ENCODE measurements around the gene SAMD9L.

Gene SAMD9L

DNA sequence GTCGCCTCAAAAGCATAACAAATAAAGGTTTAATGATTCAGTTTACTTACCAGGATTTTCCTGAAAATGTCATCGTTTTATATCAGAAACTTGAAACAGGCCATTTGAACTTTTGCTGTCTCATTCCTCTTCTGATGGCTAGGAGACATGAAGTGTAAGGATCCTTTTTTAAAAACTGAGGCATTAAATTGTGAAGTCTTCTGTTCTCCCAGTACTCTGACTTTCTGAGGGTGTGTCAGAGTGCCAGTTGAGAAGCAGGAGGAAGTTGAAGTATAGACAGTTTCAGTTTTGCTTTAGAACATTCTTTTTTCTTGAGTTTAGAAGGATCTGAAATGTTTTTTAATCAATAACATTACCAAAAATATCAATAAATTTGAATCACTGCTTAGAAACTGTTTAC, at the start of gene SAMD9L:
Gene SAMD9L (minus strand): TSS at position 242 of the 400 bp plus-strand sequence. CDS start 12,414 bp downstream, outside the sequence.
- no peak for DNase-seq

DNA sequence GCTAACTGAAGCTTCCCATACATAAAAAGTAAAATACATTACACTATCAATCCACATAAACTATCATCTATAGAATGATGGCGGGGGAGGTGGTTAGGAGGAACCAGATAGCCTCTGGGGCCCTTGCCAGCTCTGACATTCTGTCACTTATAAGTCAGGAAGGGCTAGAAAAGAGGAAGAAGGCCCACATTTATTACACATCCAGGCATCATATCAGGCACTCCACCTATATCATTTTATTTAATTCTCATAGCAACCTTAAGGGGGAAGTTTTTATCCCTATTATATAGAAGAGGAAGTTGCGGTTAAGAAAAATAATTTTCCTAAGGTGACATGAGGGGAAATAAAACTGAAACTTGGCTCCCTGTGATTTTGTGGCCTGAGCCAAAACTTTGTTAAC, 48.2 kb upstream of the SAMD9L start:
- DNase-seq = no peak

DNA sequence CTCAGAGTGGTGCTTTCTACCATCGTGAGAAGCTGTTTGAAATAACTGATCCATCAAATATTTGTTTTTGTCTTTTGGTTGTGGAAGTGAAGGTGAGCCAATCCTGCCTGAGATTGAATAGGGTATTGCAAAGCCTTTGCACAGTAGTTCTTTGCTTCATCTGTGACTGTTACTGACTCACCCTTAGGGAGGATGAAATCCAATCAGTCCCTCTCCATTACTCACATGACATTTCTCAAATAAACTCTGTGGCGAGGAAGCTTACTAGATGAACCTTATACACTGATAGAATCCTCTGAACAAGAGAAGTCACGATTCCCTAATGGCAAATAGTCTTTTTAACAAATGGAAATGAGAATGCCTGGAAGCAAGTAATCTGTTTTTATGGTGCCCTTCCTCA, 46.2 kb upstream of the SAMD9L start:
- DNase-seq = no peak

DNA sequence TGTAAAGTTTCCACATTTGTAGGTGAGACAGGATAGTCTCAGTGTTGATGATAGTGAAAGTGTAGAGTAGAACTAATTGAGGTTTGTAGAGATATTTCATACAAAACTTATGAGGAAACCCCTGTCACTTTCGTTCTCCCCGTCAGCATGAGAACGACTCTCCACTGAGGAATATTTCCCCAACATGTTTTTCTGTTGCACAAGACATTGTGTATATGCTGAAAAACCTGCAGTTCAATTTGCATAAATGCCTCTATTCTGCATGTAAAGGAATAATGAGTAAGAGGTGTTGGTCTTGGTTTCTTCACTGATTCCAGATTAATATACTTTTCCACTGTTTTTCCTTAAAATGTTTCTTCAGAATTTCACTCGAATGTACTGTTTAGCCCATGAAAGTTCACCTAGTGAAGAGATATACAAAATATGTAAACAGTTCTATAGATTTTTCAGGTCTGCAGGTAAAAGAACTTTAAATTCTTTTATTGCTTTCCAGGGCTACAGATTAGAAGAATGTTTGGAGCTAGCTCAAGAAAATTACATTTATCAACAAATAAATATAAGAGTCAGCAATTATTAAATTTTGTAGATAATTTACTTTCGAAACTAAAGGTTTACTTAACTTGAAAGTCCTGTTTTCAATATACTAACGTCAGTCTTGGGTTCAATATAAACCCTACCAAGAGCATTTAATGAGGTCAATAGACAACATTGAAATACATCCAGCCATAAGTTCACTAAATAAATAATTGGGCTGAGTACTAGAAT, 40.9 kb upstream of the SAMD9L start:
- no peak for DNase-seq

DNA sequence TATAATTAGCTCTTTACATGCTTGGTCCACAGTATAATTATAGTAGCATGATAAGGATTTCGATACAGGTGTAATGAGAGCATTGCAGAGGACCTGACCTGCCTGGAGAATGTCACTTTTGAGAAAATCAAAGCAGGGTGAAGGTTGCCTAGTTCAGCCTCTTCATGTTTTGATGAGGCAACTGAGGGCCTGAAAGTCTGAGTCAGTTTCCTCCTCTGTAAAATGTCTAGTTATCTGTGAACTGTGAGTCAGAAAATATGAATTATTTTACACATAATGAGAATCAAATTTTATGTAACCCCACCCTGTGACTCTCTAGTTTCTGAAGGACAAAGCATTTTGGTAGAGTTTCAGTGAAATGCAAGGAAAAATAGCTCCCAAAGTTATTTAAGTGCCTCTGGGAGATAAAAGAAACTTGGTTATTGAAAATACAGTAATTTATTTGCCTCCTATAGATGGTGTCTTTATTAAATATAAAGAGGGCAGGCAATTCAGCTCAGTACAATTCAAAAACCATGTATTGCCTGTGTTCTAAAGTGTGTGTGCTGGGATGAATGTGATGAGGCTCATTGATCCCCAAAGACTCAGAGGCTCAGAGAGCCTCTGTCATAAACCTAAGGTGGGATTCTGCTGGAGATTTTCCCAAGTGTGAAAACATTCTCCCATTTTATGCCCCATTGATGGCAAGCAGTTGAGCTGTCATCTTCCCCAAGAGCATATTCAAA, 37.3 kb upstream of the SAMD9L start:
- DNase-seq = no peak

DNA sequence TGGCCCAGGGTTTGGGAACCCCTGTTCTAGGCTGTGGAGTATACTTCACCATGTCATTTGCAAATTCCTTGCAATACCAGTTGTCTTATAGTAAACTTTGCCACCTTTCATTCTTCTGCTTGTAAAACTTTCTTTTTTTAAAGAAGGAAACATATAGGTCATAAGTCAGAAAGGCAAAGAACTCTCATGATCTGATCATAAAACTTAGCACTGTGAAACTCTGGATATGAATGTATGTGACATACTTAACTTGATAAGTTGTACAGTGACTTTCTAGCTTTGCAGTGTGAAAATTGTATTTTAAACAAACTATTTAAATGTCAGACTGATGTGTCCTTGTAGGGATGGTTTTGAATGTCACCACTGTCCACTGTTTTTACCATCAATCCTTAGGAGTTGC, 31.0 kb upstream of the SAMD9L start:
- no peak for DNase-seq

DNA sequence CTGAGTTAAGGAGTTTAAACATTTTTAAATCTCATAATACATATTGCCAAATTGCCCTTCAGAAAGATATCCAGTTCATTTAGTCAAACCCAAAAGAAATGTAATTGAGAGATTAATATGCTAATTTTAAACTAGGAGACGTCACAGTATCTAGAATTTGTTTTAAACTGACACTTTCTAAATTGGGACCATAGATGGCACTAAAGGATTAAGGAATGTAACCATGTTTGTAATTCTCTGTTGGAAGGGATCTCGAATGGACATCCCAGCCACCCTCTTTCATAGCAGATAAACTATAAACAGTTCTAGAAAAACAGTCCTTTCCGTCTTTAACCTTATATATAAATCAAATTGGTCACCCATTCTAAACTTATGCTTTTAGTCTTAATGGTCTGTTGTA, 30.0 kb upstream of the SAMD9L start:
- DNase-seq = no peak

DNA sequence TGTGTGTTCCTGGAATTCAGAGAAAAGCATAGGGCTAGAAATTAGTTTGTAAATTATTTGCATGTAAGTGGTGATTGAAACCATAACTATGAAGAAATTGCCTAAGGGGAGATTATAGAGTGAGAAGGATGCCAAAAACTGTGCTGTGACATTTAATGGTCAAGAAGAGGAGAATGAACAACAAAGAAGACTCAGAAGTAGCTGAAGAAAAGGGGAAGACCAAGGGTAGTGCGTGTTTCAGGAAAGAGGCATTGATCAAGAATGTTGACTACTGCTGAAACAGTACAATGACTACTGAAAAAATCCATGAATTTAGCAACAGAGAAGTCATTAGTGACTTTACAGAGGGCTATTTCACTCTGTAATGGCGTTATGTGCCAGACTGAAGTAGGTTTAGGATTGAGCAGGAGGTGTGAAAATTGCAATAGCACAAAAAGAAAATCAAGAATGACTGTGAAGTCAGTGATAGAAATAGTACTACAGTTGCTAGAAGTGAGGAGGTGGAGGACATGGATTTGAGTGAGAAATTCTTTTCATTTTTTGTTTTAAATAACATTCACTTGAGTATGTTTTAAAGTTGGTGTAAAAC, 28.9 kb upstream of the SAMD9L start:
- DNase-seq = no peak

DNA sequence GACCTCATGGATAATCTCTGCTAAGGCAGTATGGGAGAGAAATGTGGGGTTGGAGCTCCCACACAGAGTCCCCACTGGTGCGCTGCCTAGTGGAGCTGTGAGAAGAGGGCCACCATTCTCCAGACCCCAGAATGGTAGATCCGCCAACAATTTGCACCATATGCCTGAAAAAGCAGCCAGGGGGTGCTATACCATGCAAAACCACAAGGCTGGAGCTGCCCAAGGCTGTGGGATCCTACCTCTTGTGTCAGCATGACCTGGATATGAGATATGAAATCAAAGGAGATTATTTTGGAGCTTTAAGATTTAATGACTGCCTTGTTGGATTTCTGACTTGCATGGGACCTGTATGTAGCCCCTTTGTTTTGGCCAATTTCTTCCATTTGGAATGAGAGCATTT, 27.0 kb upstream of the SAMD9L start:
- DNase-seq = no peak

DNA sequence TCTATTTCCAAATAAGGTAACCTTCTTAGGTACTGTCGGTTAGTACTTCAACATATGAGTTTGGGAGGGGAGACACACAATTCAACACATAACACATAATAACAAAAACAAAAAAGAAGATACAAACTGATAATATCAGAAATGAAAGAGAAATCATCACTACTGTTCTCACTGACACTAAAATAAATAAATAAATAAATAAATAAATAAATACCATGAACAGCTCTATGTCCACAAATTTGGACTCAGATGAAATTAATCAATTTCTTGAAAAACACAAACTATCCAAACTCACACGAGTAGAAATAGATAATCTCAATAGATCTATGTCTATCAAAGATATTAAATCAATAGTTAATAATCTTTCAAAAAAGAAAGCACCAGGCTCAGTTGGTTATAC, 24.5 kb upstream of the SAMD9L start:
- no peak for DNase-seq

DNA sequence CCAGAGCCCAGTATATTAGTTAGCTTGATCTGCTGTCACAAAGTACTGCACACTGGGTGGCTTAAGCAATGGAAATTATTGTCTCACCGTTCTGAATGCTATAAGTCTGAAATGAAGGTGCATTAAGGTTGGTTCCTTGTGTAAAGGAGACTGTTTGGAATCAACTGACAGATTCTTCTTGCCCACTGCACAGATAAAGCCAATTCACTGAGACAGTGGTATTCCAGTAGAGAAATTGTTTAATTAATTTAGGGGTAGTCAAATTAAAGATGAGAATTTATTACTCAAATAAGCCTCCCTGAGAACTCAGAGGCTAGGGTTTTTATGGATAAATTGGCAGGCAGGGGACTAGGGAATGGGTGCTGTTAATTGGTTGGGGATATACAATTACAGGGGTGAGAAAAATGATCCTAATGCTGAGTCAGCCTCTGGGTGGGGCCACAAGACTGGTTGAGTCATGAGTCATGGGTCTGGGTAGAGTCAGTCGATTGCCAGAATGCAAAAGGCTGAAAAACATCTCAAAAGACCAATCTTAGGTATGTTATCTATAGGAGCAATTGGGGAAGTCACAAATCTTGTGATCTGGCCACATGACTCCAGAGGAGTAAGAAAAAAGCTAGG, 23.5 kb upstream of the SAMD9L start:
- DNase-seq = no peak

DNA sequence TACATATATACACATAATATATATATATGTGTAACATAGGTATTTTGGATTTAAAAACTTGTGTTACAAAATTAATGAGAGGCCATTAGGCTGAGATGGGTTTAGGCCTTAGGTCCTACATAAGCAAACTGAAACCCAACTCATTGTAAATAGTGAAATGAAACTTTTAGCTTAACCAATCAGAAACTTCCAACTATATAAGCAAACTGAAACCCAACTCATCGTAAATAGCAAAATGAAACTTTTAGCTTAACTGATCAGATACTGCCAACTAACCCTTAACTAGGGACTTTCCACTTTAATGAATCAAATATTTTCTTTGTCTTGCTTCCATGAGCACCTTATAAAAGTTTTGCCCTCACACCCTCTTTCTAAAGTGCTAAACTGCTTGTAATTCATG, 17.3 kb upstream of the SAMD9L start:
- DNase-seq = no peak

DNA sequence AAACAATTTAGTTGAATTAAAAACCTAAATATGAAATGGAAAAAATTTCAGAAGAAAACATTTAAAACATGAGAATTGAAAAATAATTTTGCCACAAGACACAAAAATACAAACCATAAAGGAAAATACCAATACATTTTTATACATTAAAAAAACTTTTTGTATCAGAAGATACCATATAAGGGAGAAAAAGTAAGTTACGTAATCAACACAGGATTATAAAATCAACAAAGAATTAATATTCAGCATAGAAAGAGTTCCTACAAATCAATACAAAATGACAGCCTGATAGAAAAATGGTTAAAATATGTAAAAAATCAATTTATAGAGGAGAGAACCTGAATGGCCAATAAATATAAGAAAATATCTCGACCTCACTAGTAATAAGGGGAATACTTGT, 16.6 kb upstream of the SAMD9L start:
- DNase-seq = no peak

DNA sequence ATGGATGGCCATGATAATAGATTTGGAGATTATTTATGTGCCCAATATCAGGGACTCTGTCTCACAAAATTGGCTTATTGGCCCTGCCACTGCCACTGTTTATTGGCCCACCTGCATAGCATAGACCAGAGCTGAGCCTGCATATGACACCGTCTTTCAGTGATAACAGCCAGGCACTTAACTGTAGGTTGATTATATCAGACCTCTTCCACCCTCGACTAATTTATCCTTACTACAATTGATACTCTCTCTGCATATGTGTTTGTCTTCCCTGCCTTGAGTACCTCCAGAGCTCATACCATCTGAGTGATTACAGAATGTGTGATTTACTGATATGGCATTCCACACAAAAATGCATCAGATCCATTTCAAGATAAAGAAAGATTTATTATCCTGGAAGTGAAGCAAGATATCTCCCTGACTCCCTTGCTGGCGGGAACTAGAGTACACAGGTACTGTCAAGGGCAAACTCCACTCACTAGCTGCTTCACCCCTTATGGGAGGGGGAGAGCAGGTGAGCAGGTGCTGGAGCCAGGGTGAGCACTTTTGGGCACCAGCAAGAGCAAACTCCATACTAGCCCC, 13.1 kb upstream of the SAMD9L start:
- no peak for DNase-seq

DNA sequence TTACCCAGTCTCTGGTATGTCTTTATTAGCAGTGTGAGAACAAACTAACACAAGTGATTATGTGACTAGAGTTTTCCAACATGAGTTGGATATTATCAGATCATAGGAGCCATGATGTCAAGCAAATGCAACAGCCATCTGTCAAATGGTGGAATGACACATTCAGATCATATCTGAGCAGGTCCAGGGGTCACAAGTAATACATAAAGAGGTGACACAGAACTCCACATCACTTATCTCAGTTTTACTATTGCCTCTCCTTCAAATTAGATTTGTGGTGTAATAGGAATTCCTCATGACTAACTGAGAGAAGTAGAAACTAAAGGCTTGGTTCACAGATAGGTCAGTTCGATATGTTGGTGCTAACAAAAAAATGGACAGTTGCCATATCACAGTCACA, 12.2 kb upstream of the SAMD9L start:
- no peak for DNase-seq

DNA sequence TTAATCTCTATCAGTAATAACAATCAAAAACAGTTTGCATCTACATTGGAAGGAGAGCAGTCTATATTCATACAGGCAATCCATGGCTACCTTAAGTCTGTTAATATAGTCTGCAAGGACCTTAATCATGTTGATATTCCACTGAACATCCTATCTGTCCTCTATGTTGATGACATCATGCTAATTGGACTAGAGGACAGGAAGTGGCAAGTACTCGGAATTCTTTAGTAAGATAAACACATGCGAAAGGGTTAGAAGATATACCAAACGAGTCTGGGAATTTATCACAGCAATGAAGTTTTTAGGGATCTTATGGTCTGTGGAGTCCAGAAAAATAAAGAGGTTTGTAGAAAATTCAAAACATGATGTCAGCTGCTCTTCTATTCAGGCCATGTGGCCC, 11.3 kb upstream of the SAMD9L start:
- no peak for DNase-seq

DNA sequence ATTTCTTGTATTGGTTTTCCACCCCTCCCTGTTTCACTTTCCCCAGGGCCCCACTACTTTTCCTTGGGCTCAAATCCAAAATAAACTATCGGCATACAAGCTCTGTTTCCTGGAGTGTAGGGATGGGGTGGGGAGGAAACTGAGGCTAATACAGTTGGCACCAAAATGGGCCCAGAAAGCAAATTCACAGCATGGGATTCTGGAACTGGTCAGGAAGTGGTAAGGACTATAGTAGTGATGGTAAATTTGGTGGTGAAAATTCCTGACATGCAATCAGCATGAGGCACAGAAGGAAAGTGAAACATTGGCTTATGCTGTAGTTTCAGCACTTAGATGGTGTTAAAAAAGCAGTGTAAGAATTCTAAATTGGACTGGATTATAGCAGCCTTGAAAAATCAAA, 8.7 kb upstream of the SAMD9L start:
- no peak for DNase-seq

DNA sequence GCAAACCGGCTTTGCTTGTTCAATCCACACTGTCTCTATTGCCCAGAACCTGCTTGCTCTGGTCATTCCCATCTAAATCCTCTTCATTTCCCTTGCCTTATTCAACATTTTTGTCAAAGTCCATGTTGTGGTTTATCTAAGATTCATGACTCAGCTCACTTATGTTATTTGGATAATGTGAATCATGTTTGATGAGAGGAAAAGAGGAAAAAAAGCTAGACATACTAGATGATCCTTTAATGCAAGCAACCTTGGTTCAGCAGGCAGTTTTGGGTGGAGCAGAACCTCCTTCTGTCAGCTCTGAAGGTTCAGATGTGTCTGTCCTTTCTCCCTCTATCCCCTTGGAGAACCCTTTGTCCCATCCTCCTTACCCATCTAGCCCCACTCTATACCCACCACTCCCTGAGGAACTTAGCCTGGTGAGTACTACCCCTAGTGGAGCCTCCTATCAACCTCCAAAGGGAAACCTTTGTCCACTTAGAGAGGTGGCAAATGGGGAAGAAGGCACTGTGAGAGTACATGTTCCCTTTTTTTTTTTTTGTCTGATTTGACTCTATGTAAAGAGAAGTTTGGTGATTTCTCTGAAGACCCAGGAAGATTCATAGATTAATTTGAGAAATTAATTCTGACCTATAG, 2.1 kb upstream of the SAMD9L start:
- DNase-seq = no peak

DNA sequence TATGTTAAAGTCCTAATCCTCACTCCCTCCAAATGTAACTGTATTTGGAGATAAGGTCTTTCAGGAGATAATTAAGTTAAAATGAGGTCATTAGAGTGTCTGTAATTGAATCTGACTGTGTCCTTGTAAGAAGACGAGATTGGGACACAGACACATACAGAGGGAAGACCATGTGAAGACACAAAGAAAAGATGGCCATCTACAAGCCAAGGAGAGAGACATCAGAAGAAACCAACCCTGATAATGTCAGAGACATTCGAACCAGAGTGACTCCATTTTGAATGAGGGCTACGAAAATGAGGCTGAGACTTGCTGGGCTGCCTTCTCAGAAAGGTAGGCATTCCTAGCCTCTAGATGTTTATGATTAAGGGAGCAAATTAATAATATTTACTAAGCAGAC, 542 bp upstream of the SAMD9L start:
- no peak for DNase-seq

DNA sequence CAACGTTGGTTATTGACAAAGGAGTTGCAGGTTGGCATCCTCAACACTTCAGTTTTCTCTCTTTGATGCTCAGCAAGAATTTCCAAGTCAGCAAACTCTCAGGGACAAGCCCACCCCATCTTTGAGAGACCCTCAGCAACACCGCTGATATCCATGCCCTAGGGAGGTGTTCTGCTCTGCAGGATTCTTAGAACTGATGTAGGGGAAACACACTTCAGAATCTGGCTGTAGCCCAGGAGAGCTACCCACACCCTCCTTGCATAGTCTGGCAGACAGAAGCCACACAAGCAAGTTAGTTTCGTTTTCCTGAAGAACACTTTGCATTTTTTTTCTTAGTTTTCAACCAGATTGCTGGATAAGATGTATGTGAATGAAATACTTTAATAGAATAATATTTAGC, 822 bp downstream of the SAMD9L start:
- peak; percentile 11 to 31 for DNase-seq

DNA sequence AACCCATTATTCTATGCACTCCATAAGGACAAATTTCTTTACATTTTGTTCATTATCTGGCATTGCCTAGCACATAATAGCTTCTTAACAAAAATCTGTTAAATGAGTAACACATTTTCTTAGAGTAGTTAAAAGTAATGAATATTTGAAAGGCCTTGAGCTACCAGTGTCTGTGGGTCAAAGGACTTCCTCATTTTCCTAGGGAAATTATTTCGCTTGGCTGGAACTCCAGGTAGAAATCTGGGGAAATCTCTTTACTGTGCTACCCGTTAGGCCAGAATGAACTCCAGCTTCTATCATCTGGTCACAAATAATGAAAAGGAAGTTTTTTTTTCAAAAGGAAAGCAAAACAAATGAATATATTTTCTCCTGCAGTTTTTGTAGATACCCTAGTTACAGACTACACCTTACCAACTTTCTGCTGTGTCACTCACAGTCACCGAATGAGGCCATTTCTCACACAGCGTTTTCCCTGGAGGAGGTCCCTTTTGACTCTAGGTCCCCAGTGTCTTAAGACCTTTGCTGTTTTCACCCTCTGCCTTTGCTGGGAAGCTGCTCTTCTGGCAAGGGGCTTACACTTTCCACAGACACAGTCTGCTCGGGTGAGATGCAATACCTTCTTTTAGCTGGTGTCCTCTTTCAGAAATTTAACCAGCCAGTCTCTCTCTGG, 1.6 kb downstream of the SAMD9L start:
- DNase-seq = no peak

DNA sequence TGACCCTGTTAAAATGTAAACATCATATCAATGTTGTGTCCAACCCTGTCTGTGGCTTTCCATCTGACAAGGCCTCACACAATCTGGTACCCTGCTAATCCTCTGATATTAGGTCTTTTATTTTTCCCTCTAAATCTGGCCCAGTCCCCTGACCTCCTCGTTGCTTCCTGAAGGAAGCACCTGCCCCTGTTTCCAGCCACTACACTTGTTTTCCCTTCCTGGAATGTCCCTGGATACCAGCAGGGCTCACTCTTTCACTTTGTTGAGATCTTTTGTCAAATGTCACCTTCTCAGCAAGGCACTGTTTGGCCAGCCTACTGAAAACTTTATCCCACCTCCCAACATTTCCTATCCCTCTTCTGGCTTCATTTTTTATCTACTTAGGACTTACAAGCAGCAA, 2.1 kb downstream of the SAMD9L start:
- no peak for DNase-seq

Data from activated CD4-positive, alpha-beta T cell treated with anti-CD3 and anti-CD28 coated beads, Interleukin-2, amount 50 U/mL, for 4 hours (primary cell).